Measurements from ENCODE around the gene PCDH9.
A peak's percentile ranks its signal among the peaks of the same experiment; 100 is the strongest.

PCDH9 gene

DNA sequence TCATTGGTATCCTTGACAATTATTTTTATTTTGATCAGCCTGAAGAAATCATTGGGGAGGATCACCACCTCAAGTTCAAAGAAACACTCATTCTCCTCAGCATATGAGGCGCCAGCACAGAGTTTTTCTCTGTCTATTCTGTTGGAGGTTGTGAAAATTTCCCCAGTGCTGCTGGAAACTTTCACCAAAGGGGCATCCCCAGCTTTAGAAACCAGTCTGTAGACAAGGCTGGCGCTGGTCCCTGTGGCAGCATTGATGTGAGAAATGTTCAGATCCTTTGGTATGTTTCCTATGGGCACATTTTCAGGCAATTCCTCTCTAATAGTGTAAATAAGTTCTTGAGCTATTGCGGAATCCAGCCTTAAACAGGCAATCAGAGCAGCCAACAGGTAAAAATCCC lies 2.1 kb downstream of the PCDH9 start:
- no peaks in the 10 kb centered on the region for H4K20me1 ChIP-seq (ENCODE audit: insufficient read depth, low read length)
- H3K36me3 ChIP-seq (ENCODE audit: insufficient read depth, low read length), result no peaks in the 10 kb centered on the region
- no peaks in the 10 kb centered on the region for H3K79me2 ChIP-seq (ENCODE audit: insufficient read depth, low read length)
- no peak overlapping the region for H3K27ac ChIP-seq (ENCODE audit: low read depth, low read length, poor library complexity, severe bottlenecking)
- no peak overlapping the region for H3K4me3 ChIP-seq (ENCODE audit: low read depth, low read length, poor library complexity, severe bottlenecking)
- no peaks in the 10 kb centered on the region for H3K9me2 ChIP-seq (ENCODE audit: low read depth, low read length)
- TF ChIP-seq EZH2 (IDR thresholded peaks at IDR 0.05; ENCODE audit: borderline replicate concordance, low read length), result no peak
- TF ChIP-seq CTCF (IDR thresholded peaks at IDR 0.05; ENCODE audit: low read length), result no peak
- H3K9me3 ChIP-seq (ENCODE audit: low read length), result peaks cover 39% of the 10 kb centered on the region
- H3K9ac ChIP-seq (ENCODE audit: low read length), result no peak overlapping the region
- H3K4me1 ChIP-seq (ENCODE audit: insufficient read depth, low read length, severe bottlenecking), result peaks cover 25% of the 10 kb centered on the region
- no peaks in the 10 kb centered on the region for H3K27me3 ChIP-seq (ENCODE audit: insufficient read depth, low read length)
- no peak overlapping the region for H3K4me2 ChIP-seq (ENCODE audit: low read length)
- no peak overlapping the region for H2AFZ ChIP-seq (ENCODE audit: low read length)
- no peaks in the 10 kb centered on the region for H3F3A ChIP-seq (ENCODE audit: insufficient read depth, low read length)

DNA sequence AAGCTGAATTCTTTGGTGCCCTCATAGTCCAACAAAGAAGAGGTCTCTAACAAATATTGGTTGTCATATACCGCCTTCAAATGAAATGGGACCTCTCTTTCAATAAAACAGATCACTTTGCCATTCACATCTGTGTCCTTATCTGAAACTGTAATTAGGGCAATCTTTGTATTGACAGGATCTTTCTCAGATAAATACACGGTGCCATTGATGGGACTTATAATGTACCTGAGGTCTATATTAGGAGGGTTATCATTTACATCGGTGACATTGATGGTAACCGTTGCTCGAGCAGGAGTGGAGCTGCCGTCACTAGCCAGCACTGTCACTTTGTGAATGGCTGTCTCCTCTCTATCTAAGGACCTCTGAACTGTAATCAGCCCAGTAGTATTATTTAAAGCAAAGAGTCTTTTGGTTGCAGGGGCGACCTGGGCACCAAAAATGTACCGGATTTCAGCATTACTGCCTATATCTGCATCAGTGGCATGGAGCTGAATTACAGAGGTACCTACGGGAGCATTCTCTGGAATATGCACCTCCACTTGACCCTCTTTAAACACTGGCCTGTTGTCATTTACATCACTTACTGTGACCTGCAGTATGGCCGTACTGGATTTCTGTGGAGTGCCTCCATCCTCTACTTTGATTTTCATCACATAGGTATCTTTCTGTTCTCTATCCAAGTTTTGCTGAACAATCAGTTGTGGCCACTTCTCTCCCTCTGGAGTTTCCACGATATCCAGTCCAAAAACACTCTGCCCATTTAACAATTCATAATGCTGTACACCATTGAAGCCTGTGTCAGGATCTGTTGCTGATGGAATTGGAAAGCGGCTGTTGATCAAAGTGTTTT lies 2.8 kb downstream of the PCDH9 start:
- no peak overlapping the region for H3K9ac ChIP-seq (ENCODE audit: low read length)
- peak overlapping the region; percentile 20; the same call in 1 of the 2 replicates for H2AFZ ChIP-seq (ENCODE audit: low read length)
- no peaks in the 10 kb centered on the region for H3F3A ChIP-seq (ENCODE audit: insufficient read depth, low read length)
- TF ChIP-seq CTCF (IDR thresholded peaks at IDR 0.05; ENCODE audit: low read length) (no peak), EZH2 (IDR thresholded peaks at IDR 0.05; ENCODE audit: borderline replicate concordance, low read length) (no peak)
- H3K9me3 ChIP-seq (ENCODE audit: low read length), result peaks cover 36% of the 10 kb centered on the region
- no peaks in the 10 kb centered on the region for H3K9me2 ChIP-seq (ENCODE audit: low read depth, low read length)
- H3K4me2 ChIP-seq (ENCODE audit: low read length), result no peak overlapping the region
- H4K20me1 ChIP-seq (ENCODE audit: insufficient read depth, low read length), result no peaks in the 10 kb centered on the region
- H3K4me3 ChIP-seq (ENCODE audit: low read depth, low read length, poor library complexity, severe bottlenecking), result no peak overlapping the region
- H3K79me2 ChIP-seq (ENCODE audit: insufficient read depth, low read length), result no peaks in the 10 kb centered on the region
- H3K27me3 ChIP-seq (ENCODE audit: insufficient read depth, low read length), result no peaks in the 10 kb centered on the region
- H3K36me3 ChIP-seq (ENCODE audit: insufficient read depth, low read length), result no peaks in the 10 kb centered on the region
- peaks cover 32% of the 10 kb centered on the region for H3K4me1 ChIP-seq (ENCODE audit: insufficient read depth, low read length, severe bottlenecking)
- H3K27ac ChIP-seq (ENCODE audit: low read depth, low read length, poor library complexity, severe bottlenecking), result no peak overlapping the region

DNA sequence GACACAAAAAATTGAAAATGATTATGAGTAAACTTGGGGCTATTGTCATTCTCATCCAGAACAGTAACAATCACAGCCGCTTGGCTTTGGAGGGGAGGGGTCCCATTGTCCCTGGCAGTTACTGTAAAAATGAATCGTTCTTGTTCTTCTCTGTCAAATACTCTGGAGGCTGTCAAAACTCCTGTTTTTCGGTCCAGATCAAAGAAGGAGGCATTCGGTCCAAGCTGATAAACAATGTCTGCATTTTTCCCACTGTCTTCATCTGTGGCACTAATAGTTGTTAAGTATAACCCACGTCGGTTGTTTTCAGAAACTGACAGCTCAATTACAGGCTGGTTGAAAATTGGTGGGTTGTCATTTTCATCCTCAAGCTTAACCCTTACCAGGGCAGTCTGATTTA lies 3.4 kb downstream of the PCDH9 start:
- Histone ChIP-seq H4K20me1 (ENCODE audit: insufficient read depth, low read length) (no peaks in the 10 kb centered on the region), H3K9me2 (ENCODE audit: low read depth, low read length) (no peaks in the 10 kb centered on the region), H3K4me2 (ENCODE audit: low read length) (no peak overlapping the region), H3F3A (ENCODE audit: insufficient read depth, low read length) (no peaks in the 10 kb centered on the region), H3K9ac (ENCODE audit: low read length) (no peak overlapping the region), H3K36me3 (ENCODE audit: insufficient read depth, low read length) (peaks cover 2% of the 10 kb centered on the region; the same call in 1 of the 2 replicates), H3K4me1 (ENCODE audit: insufficient read depth, low read length, severe bottlenecking) (peaks cover 38% of the 10 kb centered on the region), H3K27me3 (ENCODE audit: insufficient read depth, low read length) (no peaks in the 10 kb centered on the region), H3K4me3 (ENCODE audit: low read depth, low read length, poor library complexity, severe bottlenecking) (no peak overlapping the region), H3K9me3 (ENCODE audit: low read length) (peaks cover 34% of the 10 kb centered on the region), H2AFZ (ENCODE audit: low read length) (peak overlapping the region; percentile 20; the same call in 1 of the 2 replicates), H3K27ac (ENCODE audit: low read depth, low read length, poor library complexity, severe bottlenecking) (no peak overlapping the region), H3K79me2 (ENCODE audit: insufficient read depth, low read length) (no peaks in the 10 kb centered on the region)
- TF ChIP-seq CTCF (IDR thresholded peaks at IDR 0.05; ENCODE audit: low read length), result no peak
- TF ChIP-seq EZH2 (IDR thresholded peaks at IDR 0.05; ENCODE audit: borderline replicate concordance, low read length), result no peak

All from OCI-LY1 (cell line).